C4-2B (cell line): Measurements from ENCODE around the gene SLC2A5.

Experiments
- CTCF ChIP-seq: fragments of 450-650 bp; conservative IDR thresholded peaks from 2 replicates; pipeline ENCODE4 v1.5.1; 2017; ENCODE audit warnings: mild to moderate bottlenecking
- ZFX ChIP-seq: fragments of 450-650 bp; IDR thresholded peaks from 2 replicates; pipeline ENCODE4 v1.6.1; 2017

- TF ChIP-seq CTCF (no peak), ZFX (no peak)
These were observed 20.9 kb downstream of the SLC2A5 start for GRCh38 chr1:9048551-9048950.
